Activated CD4-positive, CD25-positive, alpha-beta regulatory T cell (primary cell): Measurements from ENCODE around the gene U2AF2.

Experiments used
- DNase-seq, 4 experiments: peaks; one replicate each; lab custom pipeline; 2025; lab: John Stamatoyannopoulos, UW

The U2AF2 gene

GRCh38 chr19:55689411-55690108 lies 34.7 kb downstream of the U2AF2 start:
- DNase-seq, result no peak

GRCh38 chr19:55690109-55690768 lies 35.4 kb downstream of the U2AF2 start:
- DNase-seq, result no peak

GRCh38 chr19:55690769-55691545 lies 36.1 kb downstream of the U2AF2 start:
- no peak for DNase-seq

- DNase-seq, result no peak
Observed at GRCh38 chr19:55691561-55692481, 37.0 kb downstream of the U2AF2 start.

GRCh38 chr19:55692681-55693081 lies 37.8 kb downstream of the U2AF2 start:
- DNase-seq, result no peak

- DNase-seq, result no peak
Observed at GRCh38 chr19:55693336-55693974, 38.6 kb downstream of the U2AF2 start.

GRCh38 chr19:55694241-55694655 lies 39.4 kb downstream of the U2AF2 start:
- DNase-seq, result no peak

- DNase-seq, result no peak
Observed at GRCh38 chr19:55694656-55695491, 40.0 kb downstream of the U2AF2 start.

GRCh38 chr19:55695511-55696290 lies 40.9 kb downstream of the U2AF2 start:
- no peak for DNase-seq

GRCh38 chr19:55696301-55697068 lies 41.6 kb downstream of the U2AF2 start:
- no peak for DNase-seq

- DNase-seq, result no peak
Observed at GRCh38 chr19:55697069-55697440, 42.2 kb downstream of the U2AF2 start.

GRCh38 chr19:55697698-55698097 lies 42.9 kb downstream of the U2AF2 start:
- DNase-seq, result no peak

- no peak for DNase-seq
Observed at GRCh38 chr19:55698256-55698655, 43.4 kb downstream of the U2AF2 start.

GRCh38 chr19:55699221-55699620 lies 44.4 kb downstream of the U2AF2 start:
- DNase-seq, result no peak

- no peak for DNase-seq
Observed at GRCh38 chr19:55700813-55701212, 46.0 kb downstream of the U2AF2 start.

GRCh38 chr19:55702131-55702627 lies 47.3 kb downstream of the U2AF2 start:
- no peak for DNase-seq

- peak in 3 of 4 experiments; percentile 4 to 17 (median 11) for DNase-seq
Observed at GRCh38 chr19:55703790-55704215, 49.0 kb downstream of the U2AF2 start.

- DNase-seq, result no peak
Observed at GRCh38 chr19:55704494-55705245, 49.8 kb downstream of the U2AF2 start.
